ENCODE measurements around the gene ZC3H10.

DNA sequence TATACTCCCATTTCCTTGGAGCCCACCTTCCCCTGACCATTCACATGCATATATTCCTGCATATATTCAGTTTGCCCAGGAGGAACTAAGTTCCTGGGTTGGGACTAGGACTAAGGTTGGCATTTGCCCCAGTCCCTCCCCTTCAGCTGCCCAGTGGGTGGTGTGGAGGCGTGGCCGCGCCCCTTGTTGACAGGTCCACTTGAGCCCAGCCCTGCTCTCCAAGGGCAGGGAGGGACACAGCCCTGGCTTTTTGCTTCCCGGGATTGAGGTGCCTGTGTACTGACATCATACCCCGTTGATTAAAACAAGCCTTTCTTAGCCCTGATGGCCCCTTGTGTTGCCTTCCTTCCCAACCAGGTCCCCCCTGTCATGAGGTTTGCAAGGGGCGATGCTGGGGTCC is 30.8 kb upstream of the ZC3H10 start:
- TF ChIP-seq, protein P1, sequence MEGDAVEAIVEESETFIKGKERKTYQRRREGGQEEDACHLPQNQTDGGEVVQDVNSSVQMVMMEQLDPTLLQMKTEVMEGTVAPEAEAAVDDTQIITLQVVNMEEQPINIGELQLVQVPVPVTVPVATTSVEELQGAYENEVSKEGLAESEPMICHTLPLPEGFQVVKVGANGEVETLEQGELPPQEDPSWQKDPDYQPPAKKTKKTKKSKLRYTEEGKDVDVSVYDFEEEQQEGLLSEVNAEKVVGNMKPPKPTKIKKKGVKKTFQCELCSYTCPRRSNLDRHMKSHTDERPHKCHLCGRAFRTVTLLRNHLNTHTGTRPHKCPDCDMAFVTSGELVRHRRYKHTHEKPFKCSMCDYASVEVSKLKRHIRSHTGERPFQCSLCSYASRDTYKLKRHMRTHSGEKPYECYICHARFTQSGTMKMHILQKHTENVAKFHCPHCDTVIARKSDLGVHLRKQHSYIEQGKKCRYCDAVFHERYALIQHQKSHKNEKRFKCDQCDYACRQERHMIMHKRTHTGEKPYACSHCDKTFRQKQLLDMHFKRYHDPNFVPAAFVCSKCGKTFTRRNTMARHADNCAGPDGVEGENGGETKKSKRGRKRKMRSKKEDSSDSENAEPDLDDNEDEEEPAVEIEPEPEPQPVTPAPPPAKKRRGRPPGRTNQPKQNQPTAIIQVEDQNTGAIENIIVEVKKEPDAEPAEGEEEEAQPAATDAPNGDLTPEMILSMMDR (IDR thresholded peaks at IDR 0.05 in 4 of 5, conservative IDR thresholded peaks at IDR 0.05 in 1 of 5): no peak
- no peak for TF ChIP-seq POLR2A (IDR thresholded peaks at IDR 0.05)
